Esophagus muscularis mucosa (tissue), 4 donors: ENCODE data around the gene PSMD8. TPM values are rescaled to one million over a fixed set of nuclear protein-coding genes. Genes with fewer than 3 reads are reported as not detected.
A peak's percentile ranks its signal among the peaks of the same experiment; 100 is the strongest.

Experiments
- DNase-seq: peaks from one replicate; pipeline ENCODE4 v3.0.0-alpha.2; 2017; ENCODE audit errors: extremely low spot score
- H3K27ac ChIP-seq, 4 donors: fragments of 200-600 bp; sonication (generic); replicated peaks in 1 of 4; 1 replicate in 3 of 4; 2 replicates in 1 of 4; pipeline ENCODE4 v1.5.1; 2016 to 2019; ENCODE audit warnings: mild to moderate bottlenecking in 1 of 4
- H3K27me3 ChIP-seq, 4 donors: fragments of 200-600 bp; sonication (generic); one replicate each; pipeline versions ENCODE4 v1.5.1 to v1.6.0; 2016 to 2019
- H3K36me3 ChIP-seq, 4 donors: fragments of 200-600 bp; sonication (generic); one replicate each; pipeline ENCODE4 v1.5.1; 2016 to 2019
- H3K4me1 ChIP-seq, 4 donors: fragments of 200-600 bp; sonication (generic); one replicate each; pipeline ENCODE4 v1.5.1; 2016 to 2019
- H3K4me3 ChIP-seq, 4 donors: fragments of 200-600 bp; sonication (generic); 1 replicate in 2 of 4; 2 replicates in 2 of 4; pipeline ENCODE4 v1.5.1; 2016 to 2019; ENCODE audit warnings: mild to moderate bottlenecking in 4 of 4, moderate library complexity in 1 of 4
- H3K9me3 ChIP-seq, 4 donors: fragments of 200-600 bp; sonication (generic); 1 replicate in 3 of 4; 2 replicates in 1 of 4; pipeline ENCODE4 v1.5.1; 2016 to 2019
- CTCF ChIP-seq, 3 experiments: fragments of 200-600 bp in 2 of 3; fragments of 450-650 bp in 1 of 3; sonication (generic) in 2 of 3; IDR thresholded peaks; one replicate each; pipeline ENCODE4 v1.5.1; 2017 to 2019; ENCODE audit warnings: antibody characterized with exemption in 3 of 3, mild to moderate bottlenecking in 2 of 3, moderate library complexity in 1 of 3
- EP300 ChIP-seq: sonication (generic); formaldehyde crosslinking; IDR thresholded peaks from one replicate; pipeline ENCODE4 v1.6.1; 2017; ENCODE audit warnings: antibody characterized with exemption
- POLR2A ChIP-seq: fragments of 450-650 bp; IDR thresholded peaks from one replicate; pipeline ENCODE4 v1.6.1; 2017; ENCODE audit warnings: antibody characterized with exemption, moderate library complexity, mild to moderate bottlenecking, low read depth
- POLR2AphosphoS5 ChIP-seq, 2 donors: sonication (generic); formaldehyde crosslinking; IDR thresholded peaks; one replicate each; pipeline ENCODE4 v1.6.1; 2017; ENCODE audit warnings: antibody characterized with exemption in 2 of 2
- WGBS: methylation state at CpG from one replicate; pipeline ENCODE4 v1.1.5; 2018; 5-methylcytosine and 5-hydroxymethylcytosine counted together
- intact Hi-C: fragments of 100-400 bp; cut with DNase I; formaldehyde crosslinking; loops from one replicate; pipeline ENCODE4 v1.15.1; 2023
- total RNA-seq, 4 donors: library from RNA; depleted of rRNA; stranded (reverse); fragments of >200 nt; gene quantifications; one replicate each; pipeline versions ENCODE4 v1.1.0 to v1.2.1, GENCODE V29; 2016

PSMD8 gene
- total RNA-seq, 4 donors from 2014 or later = 145 to 259 (median 212) TPM

- Histone ChIP-seq H3K4me1 (peaks cover 5 to 20% (median 16%) of the 10 kb centered on the region in 4 donors), H3K4me3 (no peak overlapping the region), H3K27ac (no peak overlapping the region), H3K9me3 (no peaks in the 10 kb centered on the region), H3K27me3 (peaks cover 0 to 56% (median 33%) of the 10 kb centered on the region in 4 donors), H3K36me3 (peaks cover 0 to 15% (median 11%) of the 10 kb centered on the region in 4 donors)
- no peak for DNase-seq
- intact Hi-C loops = loop anchor here (5.0 kb wide), 3 partner anchors 116 to 531 kb away; partner anchors contain the start of genes EIF3K, MAP4K1, MRPS12 and SARS2
- TF ChIP-seq CTCF (IDR thresholded peaks at IDR 0.05) = no peak
- no peak for TF ChIP-seq EP300
- TF ChIP-seq POLR2AphosphoS5 (IDR thresholded peaks at IDR 0.05) = no peak
- no peak for TF ChIP-seq POLR2A
- WGBS = 81% methylated on average over 3 of the region's 3 CpGs
Observed at GRCh38 chr19:38401148-38401547, 26.8 kb downstream of the PSMD8 start.

DNA sequence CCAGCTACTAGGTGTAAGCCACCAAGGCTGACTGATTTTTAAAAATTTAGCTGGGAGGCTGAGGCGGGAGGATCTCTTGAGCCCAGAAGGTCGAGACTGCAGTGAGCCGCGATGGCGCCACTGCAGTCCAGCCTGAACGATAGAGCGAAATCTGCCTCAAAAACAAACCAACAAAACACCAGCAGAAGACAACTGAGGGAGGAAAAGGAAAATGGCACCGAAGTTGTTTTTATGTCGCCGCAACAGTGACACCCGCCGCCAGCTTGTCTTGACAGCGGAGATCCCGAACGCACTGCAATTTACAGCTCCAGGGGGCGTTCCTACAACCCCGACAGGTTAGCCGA, 28.2 kb downstream of the PSMD8 start:
- WGBS = 6% methylated on average over 9 of the region's 18 CpGs
- intact Hi-C loops = loop anchor here (2.0 to 5.0 kb wide), 4 partner anchors 115 to 530 kb away; partner anchors contain the start of genes EIF3K, MAP4K1, MRPS12 and SARS2
- Histone ChIP-seq H3K4me3 (peak overlapping the region; percentile 77 to 98 (median 92)), H3K4me1 (peaks cover 5 to 20% (median 16%) of the 10 kb centered on the region in 4 donors), H3K9me3 (no peaks in the 10 kb centered on the region), H3K36me3 (peaks cover 6 to 29% (median 23%) of the 10 kb centered on the region in 4 donors), H3K27me3 (peaks cover 0 to 42% (median 27%) of the 10 kb centered on the region in 4 donors), H3K27ac (peak overlapping the region in 3 of 4 donors; percentile 41 to 84 (median 79))
- TF ChIP-seq EP300 (no peak), POLR2A (no peak)
- no peak for DNase-seq

DNA sequence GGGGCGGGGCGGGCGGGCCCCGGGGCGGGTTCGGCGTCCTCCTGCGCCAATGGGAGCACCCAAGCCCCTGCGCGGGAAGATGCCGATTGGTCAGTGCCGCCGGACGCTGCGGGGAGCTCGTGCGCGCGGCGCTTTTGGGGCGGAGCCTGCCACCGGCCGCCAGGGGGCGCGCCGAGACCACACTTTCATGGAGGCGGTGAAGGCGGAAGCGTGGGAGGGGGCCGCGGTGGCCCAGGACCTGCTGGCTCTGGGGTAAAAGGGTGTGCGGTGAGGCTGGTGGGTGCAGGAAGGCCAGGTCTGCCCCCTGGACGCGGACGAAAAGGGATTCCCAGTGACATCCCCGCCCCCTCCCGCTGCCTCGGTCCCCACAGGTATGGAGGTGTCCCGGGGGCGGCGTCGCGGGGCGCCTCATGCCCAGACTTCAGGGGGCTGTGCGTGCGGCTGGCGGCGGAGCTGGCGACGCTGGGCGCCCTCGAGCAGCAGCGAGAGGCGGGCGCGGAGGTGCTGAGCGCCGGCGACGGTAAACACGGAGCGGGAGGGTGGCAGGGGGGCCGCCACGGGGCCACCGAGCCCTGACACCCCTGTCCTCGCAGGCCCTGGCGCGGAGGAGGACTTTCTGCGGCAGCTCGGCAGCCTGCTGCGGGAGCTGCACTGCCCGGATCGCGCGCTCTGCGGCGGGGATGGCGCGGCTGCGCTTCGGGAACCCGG, 28.8 kb downstream of the PSMD8 start, which contains the start of gene FAM98C:
FAM98C (plus strand) TSS at position 127 of the 708 bp plus-strand sequence; CDS start at position 188, 61 bp downstream.
- peaks cover 0 to 37% (median 23%) of the 10 kb centered on the region in 4 donors for H3K27me3 ChIP-seq
- intact Hi-C loops = loop anchor here (2.0 to 5.0 kb wide), 4 partner anchors 114 to 529 kb away; partner anchors contain the start of genes EIF3K, MAP4K1, MRPS12 and SARS2
- H3K4me3 ChIP-seq = peak within 1 kb of the TSS; percentile 77 to 98 (median 92)
- peak within 1 kb of the TSS; percentile 79 to 84 (median 83) for H3K27ac ChIP-seq
- 3% methylated on average over 6 of the region's 82 CpGs for WGBS
- no peaks in the 10 kb centered on the region for H3K9me3 ChIP-seq
- peaks cover 5 to 20% (median 16%) of the 10 kb centered on the region in 4 donors for H3K4me1 ChIP-seq
- peak; percentile 100 for DNase-seq
- TF ChIP-seq CTCF (IDR thresholded peaks at IDR 0.05) (peak; percentile 97 to 99 (median 98)), POLR2A (no peak), POLR2AphosphoS5 (IDR thresholded peaks at IDR 0.05) (peak; percentile 69 to 82), EP300 (no peak)
- H3K36me3 ChIP-seq = peaks cover 6 to 35% (median 23%) of the 10 kb centered on the region in 4 donors

GRCh38 chr19:38404858-38405257, 30.5 kb downstream of the PSMD8 start:
- no peaks in the 10 kb centered on the region for H3K9me3 ChIP-seq
- H3K27ac ChIP-seq = no peak overlapping the region
- TF ChIP-seq CTCF (IDR thresholded peaks at IDR 0.05) (no peak), POLR2A (no peak), POLR2AphosphoS5 (IDR thresholded peaks at IDR 0.05) (no peak), EP300 (no peak)
- intact Hi-C loops = loop anchor here (5.0 kb wide), 3 partner anchors 112 to 527 kb away; partner anchors contain the start of genes EIF3K, MAP4K1, MRPS12 and SARS2
- 93% methylated on average over 3 of the region's 6 CpGs for WGBS
- H3K36me3 ChIP-seq = peaks cover 6 to 44% (median 23%) of the 10 kb centered on the region in 4 donors
- no peak overlapping the region for H3K4me3 ChIP-seq
- H3K4me1 ChIP-seq = peaks cover 5 to 20% (median 16%) of the 10 kb centered on the region in 4 donors
- DNase-seq = no peak
- peaks cover 0 to 19% (median 9%) of the 10 kb centered on the region in 4 donors for H3K27me3 ChIP-seq

DNA sequence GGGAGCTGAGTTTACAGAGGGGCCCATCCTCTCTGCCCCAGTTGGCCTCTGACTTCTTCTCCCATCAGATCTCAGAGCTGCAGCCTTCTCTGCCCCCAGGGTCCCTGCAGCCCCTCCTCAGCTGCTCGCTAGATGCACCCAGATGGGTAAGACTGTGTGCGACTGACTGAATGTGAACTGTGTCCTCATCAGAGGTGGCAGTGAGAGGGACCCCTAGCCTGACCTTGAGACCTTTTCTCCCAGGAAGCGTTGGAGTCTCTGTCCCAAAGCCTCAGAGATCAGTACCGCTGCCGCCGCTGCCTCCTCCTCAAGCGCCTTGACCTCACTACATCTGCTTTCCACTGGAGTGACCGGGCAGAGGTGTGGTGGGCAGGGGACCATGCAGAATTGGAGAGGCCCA, 30.9 kb downstream of the PSMD8 start:
- H3K4me3 ChIP-seq = no peak overlapping the region
- TF ChIP-seq EP300 = no peak
- no peak for TF ChIP-seq CTCF (IDR thresholded peaks at IDR 0.05)
- no peak for TF ChIP-seq POLR2A
- TF ChIP-seq POLR2AphosphoS5 (IDR thresholded peaks at IDR 0.05) = no peak
- H3K36me3 ChIP-seq = peaks cover 6 to 44% (median 23%) of the 10 kb centered on the region in 4 donors
- DNase-seq = no peak
- H3K4me1 ChIP-seq = peaks cover 5 to 20% (median 16%) of the 10 kb centered on the region in 4 donors
- H3K27me3 ChIP-seq = peaks cover 0 to 15% (median 5%) of the 10 kb centered on the region in 4 donors
- no peaks in the 10 kb centered on the region for H3K9me3 ChIP-seq
- WGBS = 98% methylated on average over 8 of the region's 8 CpGs
- intact Hi-C loops = no loop called here
- no peak overlapping the region for H3K27ac ChIP-seq
